ENCODE results near the gene CKS2.

The CKS2 gene

DNA sequence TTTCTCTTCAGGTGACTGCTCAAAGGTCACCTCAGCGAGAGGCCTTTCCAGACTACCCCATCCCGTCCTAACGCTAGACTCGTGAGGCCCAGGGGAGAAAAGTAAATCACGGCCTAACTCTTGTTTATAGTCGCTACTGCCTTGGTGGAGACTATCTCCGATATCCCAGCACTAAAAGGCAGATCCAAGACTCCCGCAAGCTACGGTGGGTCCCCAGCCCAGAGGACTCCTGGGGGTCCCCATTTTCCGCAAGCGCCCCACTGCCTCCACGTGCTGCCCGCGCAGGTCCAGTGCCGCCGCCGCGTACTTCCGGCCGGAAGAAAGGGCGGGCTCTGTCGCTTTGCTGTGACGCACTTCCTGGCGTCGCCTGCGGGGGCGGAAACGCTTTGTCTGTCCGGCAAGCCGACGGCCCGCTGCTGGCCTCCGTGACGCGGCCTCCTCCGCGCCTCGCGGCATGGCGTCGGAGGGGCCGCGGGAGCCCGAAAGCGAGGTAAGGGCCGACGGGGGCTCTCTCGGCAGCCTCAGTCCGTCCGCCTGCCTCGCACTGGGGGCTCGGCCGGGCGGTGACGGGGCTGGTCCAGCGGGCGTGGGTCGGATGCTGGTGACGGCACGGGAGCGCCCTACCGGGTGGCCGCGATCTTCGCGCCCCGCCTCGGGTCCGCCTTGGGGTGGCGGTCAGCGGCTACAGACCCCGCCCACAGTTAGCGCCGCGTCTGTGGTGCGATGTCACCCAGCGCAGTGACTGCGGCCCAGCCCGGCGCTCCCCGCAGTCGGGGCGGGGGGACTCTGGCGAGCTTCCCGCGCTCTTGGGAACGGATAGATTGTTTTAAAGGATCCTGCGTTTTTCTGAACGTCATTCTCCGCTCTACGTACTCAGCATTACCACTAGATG lies 7.4 kb downstream of the CKS2 start, which contains the start of gene SECISBP2:
TSS of gene SECISBP2 (plus strand) at position 378 of the 892 bp plus-strand sequence. CDS start at position 455, 77 bp downstream.
- ATAC-seq, result peak; percentile 94
- TF ChIP-seq ISL1 (CRISPR knock-in tag; IDR thresholded peaks at IDR 0.05) (0 out of 2 replicates have a peak, but pooled peaks have one; percentile 21), ARNTL (CRISPR knock-in tag; IDR thresholded peaks at IDR 0.05; ENCODE audit: borderline replicate concordance, low read depth) (0 out of 2 replicates have a peak, but pooled peaks have one; percentile 17), TCF4 (CRISPR knock-in tag; IDR thresholded peaks at IDR 0.05; ENCODE audit: borderline replicate concordance) (no peak), CSDC2 (CRISPR knock-in tag; IDR thresholded peaks at IDR 0.05) (peak; percentile 90; the same call in 1 of the 2 replicates), OSR1 (CRISPR knock-in tag; IDR thresholded peaks at IDR 0.05) (no peak), ZFP3 (CRISPR knock-in tag; IDR thresholded peaks at IDR 0.05) (peak; percentile 56), GLIS3 (CRISPR knock-in tag; IDR thresholded peaks at IDR 0.05) (0 out of 2 replicates have a peak, but pooled peaks have one; percentile 57), ZNF565 (CRISPR knock-in tag; conservative IDR thresholded peaks at IDR 0.05; ENCODE audit: low read depth) (peak; percentile 61; the same call in 1 of the 2 replicates)
- TF ChIP-seq, protein P1, sequence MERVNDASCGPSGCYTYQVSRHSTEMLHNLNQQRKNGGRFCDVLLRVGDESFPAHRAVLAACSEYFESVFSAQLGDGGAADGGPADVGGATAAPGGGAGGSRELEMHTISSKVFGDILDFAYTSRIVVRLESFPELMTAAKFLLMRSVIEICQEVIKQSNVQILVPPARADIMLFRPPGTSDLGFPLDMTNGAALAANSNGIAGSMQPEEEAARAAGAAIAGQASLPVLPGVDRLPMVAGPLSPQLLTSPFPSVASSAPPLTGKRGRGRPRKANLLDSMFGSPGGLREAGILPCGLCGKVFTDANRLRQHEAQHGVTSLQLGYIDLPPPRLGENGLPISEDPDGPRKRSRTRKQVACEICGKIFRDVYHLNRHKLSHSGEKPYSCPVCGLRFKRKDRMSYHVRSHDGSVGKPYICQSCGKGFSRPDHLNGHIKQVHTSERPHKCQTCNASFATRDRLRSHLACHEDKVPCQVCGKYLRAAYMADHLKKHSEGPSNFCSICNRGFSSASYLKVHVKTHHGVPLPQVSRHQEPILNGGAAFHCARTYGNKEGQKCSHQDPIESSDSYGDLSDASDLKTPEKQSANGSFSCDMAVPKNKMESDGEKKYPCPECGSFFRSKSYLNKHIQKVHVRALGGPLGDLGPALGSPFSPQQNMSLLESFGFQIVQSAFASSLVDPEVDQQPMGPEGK (CRISPR knock-in tag; IDR thresholded peaks at IDR 0.05; ENCODE audit: borderline replicate concordance), result 0 out of 2 replicates have a peak, but pooled peaks have one; percentile 43
- TF ChIP-seq, protein P2, sequence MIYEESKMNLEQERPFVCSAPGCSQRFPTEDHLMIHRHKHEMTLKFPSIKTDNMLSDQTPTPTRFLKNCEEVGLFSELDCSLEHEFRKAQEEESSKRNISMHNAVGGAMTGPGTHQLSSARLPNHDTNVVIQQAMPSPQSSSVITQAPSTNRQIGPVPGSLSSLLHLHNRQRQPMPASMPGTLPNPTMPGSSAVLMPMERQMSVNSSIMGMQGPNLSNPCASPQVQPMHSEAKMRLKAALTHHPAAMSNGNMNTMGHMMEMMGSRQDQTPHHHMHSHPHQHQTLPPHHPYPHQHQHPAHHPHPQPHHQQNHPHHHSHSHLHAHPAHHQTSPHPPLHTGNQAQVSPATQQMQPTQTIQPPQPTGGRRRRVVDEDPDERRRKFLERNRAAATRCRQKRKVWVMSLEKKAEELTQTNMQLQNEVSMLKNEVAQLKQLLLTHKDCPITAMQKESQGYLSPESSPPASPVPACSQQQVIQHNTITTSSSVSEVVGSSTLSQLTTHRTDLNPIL (CRISPR knock-in tag; IDR thresholded peaks at IDR 0.05; ENCODE audit: low read depth), result 0 out of 2 replicates have a peak, but pooled peaks have one; percentile 40
- TF ChIP-seq, protein P3, sequence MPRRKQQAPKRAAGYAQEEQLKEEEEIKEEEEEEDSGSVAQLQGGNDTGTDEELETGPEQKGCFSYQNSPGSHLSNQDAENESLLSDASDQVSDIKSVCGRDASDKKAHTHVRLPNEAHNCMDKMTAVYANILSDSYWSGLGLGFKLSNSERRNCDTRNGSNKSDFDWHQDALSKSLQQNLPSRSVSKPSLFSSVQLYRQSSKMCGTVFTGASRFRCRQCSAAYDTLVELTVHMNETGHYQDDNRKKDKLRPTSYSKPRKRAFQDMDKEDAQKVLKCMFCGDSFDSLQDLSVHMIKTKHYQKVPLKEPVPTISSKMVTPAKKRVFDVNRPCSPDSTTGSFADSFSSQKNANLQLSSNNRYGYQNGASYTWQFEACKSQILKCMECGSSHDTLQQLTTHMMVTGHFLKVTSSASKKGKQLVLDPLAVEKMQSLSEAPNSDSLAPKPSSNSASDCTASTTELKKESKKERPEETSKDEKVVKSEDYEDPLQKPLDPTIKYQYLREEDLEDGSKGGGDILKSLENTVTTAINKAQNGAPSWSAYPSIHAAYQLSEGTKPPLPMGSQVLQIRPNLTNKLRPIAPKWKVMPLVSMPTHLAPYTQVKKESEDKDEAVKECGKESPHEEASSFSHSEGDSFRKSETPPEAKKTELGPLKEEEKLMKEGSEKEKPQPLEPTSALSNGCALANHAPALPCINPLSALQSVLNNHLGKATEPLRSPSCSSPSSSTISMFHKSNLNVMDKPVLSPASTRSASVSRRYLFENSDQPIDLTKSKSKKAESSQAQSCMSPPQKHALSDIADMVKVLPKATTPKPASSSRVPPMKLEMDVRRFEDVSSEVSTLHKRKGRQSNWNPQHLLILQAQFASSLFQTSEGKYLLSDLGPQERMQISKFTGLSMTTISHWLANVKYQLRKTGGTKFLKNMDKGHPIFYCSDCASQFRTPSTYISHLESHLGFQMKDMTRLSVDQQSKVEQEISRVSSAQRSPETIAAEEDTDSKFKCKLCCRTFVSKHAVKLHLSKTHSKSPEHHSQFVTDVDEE (CRISPR knock-in tag; IDR thresholded peaks at IDR 0.05), result peak; percentile 21; the same call in 1 of the 2 replicates

DNA sequence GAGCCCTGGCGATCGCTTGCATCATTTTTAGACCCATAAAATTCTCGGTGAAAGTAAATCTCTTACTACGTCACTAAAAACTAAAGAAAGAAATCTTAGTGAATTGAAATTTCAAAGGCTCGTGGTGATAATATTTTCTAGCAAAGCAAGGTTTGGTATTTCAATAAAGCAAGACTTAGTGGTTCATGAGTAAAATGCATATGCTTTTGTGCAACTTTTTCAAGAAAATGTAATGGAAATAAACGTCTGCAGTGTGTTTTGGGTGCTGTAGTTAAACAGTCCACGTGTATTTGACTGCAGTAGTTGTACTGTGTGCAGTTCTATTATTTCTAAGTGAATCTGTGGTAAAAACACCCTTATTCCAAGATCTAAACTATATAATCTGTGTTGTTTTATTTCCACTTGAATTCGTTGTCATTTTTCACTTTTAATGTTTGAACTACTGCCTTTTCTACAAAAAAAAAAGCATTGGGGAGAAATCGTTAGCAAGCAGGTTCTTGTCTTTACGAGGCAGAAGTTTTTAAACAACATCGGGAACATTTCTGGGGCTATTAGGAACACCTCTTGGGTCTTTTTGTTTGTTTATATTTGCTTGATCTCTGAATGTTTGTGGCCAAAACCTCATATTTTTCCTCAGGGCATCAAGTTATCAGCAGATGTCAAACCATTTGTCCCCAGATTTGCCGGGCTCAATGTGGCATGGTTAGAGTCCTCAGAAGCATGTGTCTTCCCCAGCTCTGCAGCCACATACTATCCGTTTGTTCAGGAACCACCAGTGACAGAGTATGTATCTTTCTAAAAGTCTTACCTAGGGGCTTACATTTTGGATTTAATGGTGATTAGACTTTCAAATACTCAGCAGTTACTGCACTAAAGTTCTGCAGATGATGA lies 8.3 kb downstream of the CKS2 start:
- TF ChIP-seq TOX (CRISPR knock-in tag; IDR thresholded peaks at IDR 0.05; ENCODE audit: borderline replicate concordance) (no peak), GLIS3 (CRISPR knock-in tag; IDR thresholded peaks at IDR 0.05) (no peak), BACH2 (CRISPR knock-in tag; IDR thresholded peaks at IDR 0.05; ENCODE audit: borderline replicate concordance) (no peak), ZNF70 (CRISPR knock-in tag; IDR thresholded peaks at IDR 0.05) (no peak), TCF4 (CRISPR knock-in tag; IDR thresholded peaks at IDR 0.05; ENCODE audit: borderline replicate concordance) (no peak), RARB (CRISPR knock-in tag; IDR thresholded peaks at IDR 0.05) (no peak)
- TF ChIP-seq, protein P1 (CRISPR knock-in tag; IDR thresholded peaks at IDR 0.05; ENCODE audit: borderline replicate concordance), result no peak
- TF ChIP-seq, protein P3 (CRISPR knock-in tag; IDR thresholded peaks at IDR 0.05), result no peak
- ATAC-seq, result peak; percentile 20

Measured in SK-N-SH treated with all-trans-retinoic acid at 6 μM for 48 hours (cell line).